Measurements from ENCODE around the gene LMF1.

- TF ChIP-seq CTCF (IDR thresholded peaks at IDR 0.05) (no peak), POLR2A (IDR thresholded peaks at IDR 0.05) (no peak)
Measured at GRCh38 chr16:945271-946047, 25.3 kb downstream of the LMF1 start.

All from prostate gland (tissue), 2 donors.